Measurements from ENCODE around the gene TMLHE.
"Not testable (repeated sequence)": the region's sequence is repeated elsewhere in the genome, so short reads cannot be mapped to it uniquely, and the experiment has no call there.

- TF ChIP-seq CTCF, POLR2A (IDR thresholded peaks at IDR 0.05): not testable (repeated sequence)
Measured at GRCh38 chrX:155527023-155527422, 85.7 kb downstream of the TMLHE start.

Measured in testis (tissue), 2 donors.